Stimulated activated naive CD8-positive, alpha-beta T cell treated with anti-CD3 and anti-CD28 coated beads, Interleukin-15, Interleukin-2, amounts not matched to agents 100 U/mL and 50 U/mL, for 24 hours (primary cell): Measurements from ENCODE around the gene OLFM4.

Source experiments
- ATAC-seq: fragments of 150-1000 bp; cut with Tn5 transposase; one replicate; pipeline ENCODE4 v1.10.0; 2021
- DNase-seq: peaks from one replicate; pipeline ENCODE4 v3.0.0; 2021

Gene OLFM4

GRCh38 chr13:53068585-53069520, 40.2 kb downstream of the OLFM4 start:
- ATAC-seq = no peak
- no peak for DNase-seq

- no peak for DNase-seq
- ATAC-seq = no peak
Observed at GRCh38 chr13:53069800-53070199, 41.2 kb downstream of the OLFM4 start.

- DNase-seq (no peak), ATAC-seq (no peak)
Observed at GRCh38 chr13:53073711-53074110, 45.1 kb downstream of the OLFM4 start.

GRCh38 chr13:53074114-53074513, 45.5 kb downstream of the OLFM4 start:
- no peak for ATAC-seq

GRCh38 chr13:53075356-53076041, 46.9 kb downstream of the OLFM4 start:
- ATAC-seq = no peak
- DNase-seq = no peak

More at GRCh38 chr13:53074114-53074513, 45.5 kb downstream of the OLFM4 start:
- DNase-seq = no peak

GRCh38 chr13:53079691-53080090, 51.1 kb downstream of the OLFM4 start:
- no peak for ATAC-seq
- DNase-seq = no peak

- DNase-seq (no peak), ATAC-seq (no peak)
Observed at GRCh38 chr13:53088871-53089270, 60.3 kb downstream of the OLFM4 start.

- ATAC-seq = no peak
- no peak for DNase-seq
Observed at GRCh38 chr13:53089951-53090350, 61.3 kb downstream of the OLFM4 start.

- DNase-seq (no peak), ATAC-seq (no peak)
Observed at GRCh38 chr13:53090461-53090860, 61.8 kb downstream of the OLFM4 start.

GRCh38 chr13:53092931-53093330, 64.3 kb downstream of the OLFM4 start:
- DNase-seq (no peak), ATAC-seq (no peak)

GRCh38 chr13:53098455-53098854, 69.8 kb downstream of the OLFM4 start:
- ATAC-seq (no peak), DNase-seq (no peak)

GRCh38 chr13:53100394-53101063, 71.9 kb downstream of the OLFM4 start:
- ATAC-seq (no peak), DNase-seq (no peak)
